HG03558 (cell line): ENCODE measurements around the gene HCRTR1.
"Not testable (repeated sequence)": the region's sequence is repeated elsewhere in the genome, so short reads cannot be mapped to it uniquely, and the experiment has no call there.

ENCODE experiments used
- ATAC-seq: cut with Tn5 transposase; IDR thresholded peaks from one replicate; pipeline ENCODE4 v1.9.1; 2021; ENCODE audit warnings: moderate number of reproducible peaks; ENCODE audit not compliant: unreplicated experiment; ENCODE audit errors: extremely low read depth

The HCRTR1 gene

GRCh38 chr1:31580891-31581603 is 36.4 kb upstream of the HCRTR1 start:
- ATAC-seq = no peak

- no peak for ATAC-seq
Observed at GRCh38 chr1:31581821-31582810, 35.4 kb upstream of the HCRTR1 start.

- ATAC-seq = no peak
Observed at GRCh38 chr1:31583082-31583994, 34.2 kb upstream of the HCRTR1 start.

- ATAC-seq = no peak
Observed at GRCh38 chr1:31583995-31584868, 33.3 kb upstream of the HCRTR1 start.

- no peak for ATAC-seq
Observed at GRCh38 chr1:31584869-31585735, 32.4 kb upstream of the HCRTR1 start.

GRCh38 chr1:31585736-31586365 is 31.6 kb upstream of the HCRTR1 start:
- ATAC-seq = no peak

GRCh38 chr1:31586376-31587327 is 30.8 kb upstream of the HCRTR1 start:
- no peak for ATAC-seq

- not testable (repeated sequence) for ATAC-seq
Observed at GRCh38 chr1:31587328-31587699, 30.2 kb upstream of the HCRTR1 start.

- no peak for ATAC-seq
Observed at GRCh38 chr1:31587720-31588423, 29.6 kb upstream of the HCRTR1 start.

- ATAC-seq = no peak
Observed at GRCh38 chr1:31588751-31589515, 28.6 kb upstream of the HCRTR1 start.

GRCh38 chr1:31591425-31592093 is 25.9 kb upstream of the HCRTR1 start:
- no peak for ATAC-seq

GRCh38 chr1:31592132-31592531 is 25.4 kb upstream of the HCRTR1 start:
- ATAC-seq = no peak

- ATAC-seq = no peak
Observed at GRCh38 chr1:31593136-31593665, 24.3 kb upstream of the HCRTR1 start.

GRCh38 chr1:31593770-31594632 is 23.5 kb upstream of the HCRTR1 start:
- ATAC-seq = no peak
